ENCODE measurements around the gene LRRC56.

Gene LRRC56

DNA sequence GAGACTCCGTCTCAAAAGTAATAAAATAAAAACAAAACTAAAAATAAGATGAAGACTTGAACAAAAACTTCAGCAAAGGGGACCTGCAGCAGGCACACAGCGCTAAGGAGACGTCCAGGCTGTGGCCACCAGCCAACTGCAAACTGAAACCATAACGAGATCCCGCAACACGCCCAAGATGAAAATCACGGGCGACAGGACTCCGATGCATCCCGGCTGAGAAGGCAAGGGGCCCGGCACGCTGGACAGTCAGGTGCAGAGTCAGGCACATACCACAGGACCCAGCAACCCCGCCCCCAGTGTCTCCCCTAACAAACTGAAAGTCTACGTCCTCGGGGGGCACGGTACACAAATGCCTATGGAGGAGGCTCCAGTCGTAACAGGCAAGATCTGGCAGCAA, 11.1 kb upstream of the LRRC56 start:
- DNase-seq: no peak

DNA sequence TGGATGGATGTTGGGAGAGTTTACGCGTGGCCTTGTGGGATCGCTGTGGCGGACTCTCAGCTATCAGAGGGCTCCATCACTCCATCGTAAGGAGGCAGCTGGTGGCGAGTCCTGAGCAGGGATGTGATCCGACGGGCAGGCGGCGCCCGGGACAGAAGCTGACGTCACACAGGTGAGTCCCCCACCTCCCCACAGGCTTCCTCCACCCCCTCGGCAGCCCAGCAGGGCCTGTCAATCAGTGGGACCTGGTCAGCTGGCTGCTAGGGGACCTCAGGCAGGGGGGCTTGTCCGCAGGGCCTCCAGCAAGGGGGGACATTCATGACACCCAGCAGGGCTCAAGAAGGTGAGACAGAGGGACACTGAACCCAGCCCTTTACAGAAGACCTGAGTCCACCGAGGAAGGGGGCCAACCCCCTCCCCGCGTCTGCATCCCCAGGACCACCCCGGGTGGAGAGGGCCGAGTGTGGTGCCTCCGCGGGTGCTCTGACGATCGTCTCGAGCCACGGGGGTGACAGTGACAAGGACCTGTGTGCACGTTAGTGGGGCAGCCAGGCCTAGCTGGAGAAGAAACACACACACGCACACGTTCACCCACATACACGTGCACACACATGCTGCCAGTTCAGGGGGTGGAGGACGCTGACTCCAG, 9.0 kb upstream of the LRRC56 start:
- no peak for DNase-seq

DNA sequence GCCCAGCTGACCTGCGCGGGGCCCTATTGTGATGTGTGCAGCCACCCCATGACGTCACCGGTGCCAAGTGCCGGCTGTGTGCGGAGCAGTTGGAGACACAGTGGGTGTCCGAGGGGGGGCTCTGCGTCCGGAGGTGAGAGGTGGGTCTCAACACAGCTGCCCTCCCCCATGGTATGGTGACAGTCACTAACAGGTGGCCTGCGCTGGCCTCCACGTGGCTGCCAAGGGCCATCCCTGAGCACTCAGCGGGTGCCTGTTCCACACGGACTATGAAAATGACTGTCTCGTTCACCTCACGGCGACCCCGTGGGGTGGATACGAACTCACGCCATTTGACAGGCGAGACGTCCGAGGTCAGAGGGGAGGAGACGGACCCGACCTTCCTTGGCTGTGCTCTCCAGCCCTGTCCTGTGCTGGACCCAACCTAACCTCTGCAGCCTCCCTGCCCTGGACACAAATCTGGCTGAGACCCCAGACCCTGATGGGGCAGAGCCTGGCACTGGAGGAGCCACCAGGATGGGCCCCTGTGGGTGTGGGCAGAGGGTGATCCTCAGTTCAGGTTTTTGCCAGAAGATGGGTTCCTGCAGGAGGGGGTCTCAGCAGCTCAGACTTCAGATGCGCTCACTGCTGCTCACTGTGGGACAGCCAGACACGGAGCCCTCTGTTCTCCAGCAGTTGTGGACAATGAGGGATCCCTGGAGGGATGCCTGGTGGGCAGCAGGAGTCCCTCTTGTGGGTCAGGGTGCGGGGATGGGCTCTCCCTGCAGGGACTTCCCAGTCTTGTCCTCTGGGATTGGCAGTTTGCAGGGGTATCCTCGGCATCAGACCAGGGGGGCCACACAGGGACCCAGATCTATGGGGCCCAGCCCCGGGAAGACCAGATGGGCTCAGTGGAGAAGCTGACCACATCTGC, 8.3 kb upstream of the LRRC56 start:
- DNase-seq: no peak

DNA sequence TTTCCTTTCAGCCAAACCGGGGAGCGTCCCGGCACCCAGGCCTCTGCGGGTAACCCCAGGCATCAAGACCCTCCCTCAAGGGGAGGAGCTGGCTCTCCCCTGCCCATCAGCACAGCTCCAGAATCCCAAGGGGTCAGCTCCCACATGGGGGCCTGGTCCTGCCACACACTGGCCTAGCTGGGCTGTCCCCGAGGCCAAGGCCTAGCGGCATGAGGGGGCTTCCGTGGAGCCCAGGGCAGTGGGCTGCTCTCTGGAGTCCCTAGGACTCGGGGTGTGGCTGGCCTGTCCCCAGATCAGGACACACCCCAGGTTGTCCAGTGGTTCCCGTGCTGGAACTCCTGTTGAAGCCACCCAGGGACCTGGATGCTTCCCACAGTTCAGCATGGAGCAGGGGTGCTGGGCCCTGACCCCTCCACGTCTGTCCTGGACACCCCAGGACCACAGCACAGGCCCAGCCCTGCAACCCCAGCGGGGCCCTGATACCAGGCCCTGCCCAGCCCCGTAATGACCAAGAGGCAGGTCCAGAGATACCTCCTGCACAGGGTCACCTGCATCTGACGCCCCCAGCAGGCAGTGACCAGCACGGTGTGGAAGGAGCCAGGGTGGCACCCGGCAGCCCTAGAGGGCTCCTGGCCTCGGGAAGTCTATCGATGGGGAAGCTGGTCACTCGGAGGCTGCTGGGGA, 7.5 kb upstream of the LRRC56 start:
- DNase-seq: no peak

DNA sequence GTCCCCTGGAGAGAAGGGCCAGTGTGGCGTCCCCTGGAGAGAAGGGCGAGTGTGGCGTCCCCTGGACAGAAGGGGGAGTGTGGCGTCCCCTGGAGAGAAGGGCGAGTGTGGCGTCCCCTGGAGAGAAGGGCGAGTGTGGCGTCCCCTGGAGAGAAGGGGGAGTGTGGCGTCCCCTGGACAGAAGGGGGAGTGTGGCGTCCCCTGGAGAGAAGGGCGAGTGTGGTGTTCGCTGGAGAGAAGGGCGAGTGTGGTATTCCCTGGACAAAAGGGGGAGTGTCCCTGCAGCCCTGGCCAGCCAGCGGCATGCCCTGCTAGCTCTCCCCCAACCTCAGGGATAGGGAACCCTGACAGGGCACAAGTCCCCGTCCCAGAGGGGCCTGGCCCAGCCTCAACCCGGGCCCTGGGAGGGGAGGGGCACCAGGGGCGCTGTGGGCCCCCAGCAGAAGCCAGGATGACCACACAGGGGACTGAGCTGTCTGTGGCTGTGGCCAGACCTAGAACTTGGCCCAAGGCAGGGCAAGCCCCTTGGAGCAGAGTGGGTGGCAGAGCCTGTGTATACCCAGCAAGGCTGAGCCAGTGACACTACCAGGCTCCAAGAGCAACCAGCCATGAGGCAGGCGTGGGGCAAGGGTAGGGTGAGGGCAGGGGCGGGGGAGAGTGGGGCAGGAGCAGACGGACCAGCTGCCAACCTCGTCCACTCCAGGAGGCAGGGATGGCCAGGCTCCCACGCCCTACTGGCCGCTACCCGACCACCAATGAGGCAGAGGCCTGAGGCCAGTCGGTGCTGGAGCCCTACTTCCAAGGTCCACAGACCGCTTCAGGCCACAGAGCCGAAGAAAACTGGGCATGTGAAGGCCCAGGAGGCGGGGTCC, 6.1 kb upstream of the LRRC56 start:
- DNase-seq: no peak

DNA sequence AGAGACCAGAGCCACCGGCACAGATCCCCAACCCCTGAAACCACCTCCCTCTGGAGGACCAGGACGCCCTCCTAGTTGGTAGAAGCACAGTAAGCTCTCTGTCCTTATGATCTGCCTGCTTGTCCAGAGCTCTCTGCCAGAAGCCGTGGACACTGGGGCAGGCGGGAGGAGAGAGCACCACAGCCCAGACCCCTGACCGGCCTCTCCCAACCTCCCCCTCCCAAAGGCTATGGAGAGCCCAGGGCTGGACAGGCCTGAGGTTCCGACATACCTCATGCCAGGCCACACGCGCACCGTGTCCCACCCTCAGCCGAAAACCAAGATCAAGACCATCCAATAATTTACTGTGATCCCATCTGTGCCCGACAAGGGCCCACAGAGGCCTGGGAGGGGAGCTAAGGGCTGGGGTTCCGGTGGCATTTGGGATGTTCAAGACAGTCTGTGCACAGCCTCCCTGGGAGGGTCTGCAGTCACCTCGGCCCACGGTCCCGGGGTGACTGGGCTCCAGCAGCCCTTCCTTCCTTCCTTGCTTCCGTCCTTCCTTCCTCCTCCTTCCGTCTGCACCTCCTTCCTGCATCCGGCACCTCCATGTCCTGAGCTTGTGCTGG, 5.3 kb upstream of the LRRC56 start:
- DNase-seq: no peak

DNA sequence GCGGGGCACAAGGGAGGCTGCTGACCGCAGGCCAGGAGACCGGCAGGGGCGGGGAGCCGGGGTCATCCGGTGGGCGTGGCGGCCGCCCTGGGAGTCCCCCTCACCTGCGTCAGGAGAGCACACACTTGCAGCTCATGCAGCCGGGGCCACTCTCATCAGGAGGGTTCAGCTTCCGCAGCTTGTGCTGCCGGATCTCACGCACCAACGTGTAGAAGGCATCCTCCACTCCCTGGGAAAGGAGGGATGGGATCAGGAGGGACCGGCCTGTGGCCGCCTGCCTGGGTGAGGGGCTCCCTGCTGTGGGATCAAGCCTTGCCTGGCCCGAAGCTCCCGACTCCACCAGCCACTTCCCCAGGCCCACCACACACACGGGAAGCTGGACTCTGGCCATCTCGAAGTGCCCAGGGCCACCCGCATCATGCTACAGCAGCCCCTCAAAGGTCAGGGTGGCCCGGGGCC, 4.8 kb upstream of the LRRC56 start:
- DNase-seq: no peak

DNA sequence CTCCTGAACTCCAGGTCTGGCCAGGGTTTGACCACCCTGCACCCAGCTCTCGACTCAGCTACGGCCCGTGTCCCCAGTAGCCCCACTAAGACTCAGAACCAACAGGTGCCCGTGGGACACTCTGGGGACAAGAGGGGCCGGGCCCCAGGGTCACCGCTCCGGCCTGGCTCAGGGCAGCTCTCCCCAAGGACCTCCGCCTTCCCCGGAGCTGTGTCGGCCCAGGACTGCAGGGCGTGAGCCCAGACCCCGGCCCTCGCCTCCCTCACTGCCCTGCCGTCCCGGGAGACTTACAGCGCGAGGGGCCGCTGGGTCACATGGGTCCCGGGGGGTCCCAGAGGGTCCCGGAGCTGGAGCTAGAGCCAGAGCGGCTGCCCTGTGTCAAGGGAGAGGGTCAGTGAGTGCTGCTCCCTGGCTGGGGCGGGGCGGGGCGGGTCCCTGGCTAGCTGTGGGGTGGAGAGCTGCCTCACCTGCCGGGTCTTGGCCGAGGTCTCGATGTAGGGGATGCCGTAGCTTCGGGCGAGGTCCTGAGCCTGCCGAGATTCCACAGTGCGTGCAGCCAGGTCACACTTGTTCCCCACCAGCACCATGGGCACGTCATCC, 4.2 kb upstream of the LRRC56 start:
- DNase-seq: no peak

- no peak for DNase-seq
Measured at GRCh38 chr11:533586-534395, 3.5 kb upstream of the LRRC56 start.

- no peak for DNase-seq
Measured at GRCh38 chr11:534396-535209, 2.7 kb upstream of the LRRC56 start.

GRCh38 chr11:535210-535518, 2.2 kb upstream of the LRRC56 start:
- DNase-seq: no peak

DNA sequence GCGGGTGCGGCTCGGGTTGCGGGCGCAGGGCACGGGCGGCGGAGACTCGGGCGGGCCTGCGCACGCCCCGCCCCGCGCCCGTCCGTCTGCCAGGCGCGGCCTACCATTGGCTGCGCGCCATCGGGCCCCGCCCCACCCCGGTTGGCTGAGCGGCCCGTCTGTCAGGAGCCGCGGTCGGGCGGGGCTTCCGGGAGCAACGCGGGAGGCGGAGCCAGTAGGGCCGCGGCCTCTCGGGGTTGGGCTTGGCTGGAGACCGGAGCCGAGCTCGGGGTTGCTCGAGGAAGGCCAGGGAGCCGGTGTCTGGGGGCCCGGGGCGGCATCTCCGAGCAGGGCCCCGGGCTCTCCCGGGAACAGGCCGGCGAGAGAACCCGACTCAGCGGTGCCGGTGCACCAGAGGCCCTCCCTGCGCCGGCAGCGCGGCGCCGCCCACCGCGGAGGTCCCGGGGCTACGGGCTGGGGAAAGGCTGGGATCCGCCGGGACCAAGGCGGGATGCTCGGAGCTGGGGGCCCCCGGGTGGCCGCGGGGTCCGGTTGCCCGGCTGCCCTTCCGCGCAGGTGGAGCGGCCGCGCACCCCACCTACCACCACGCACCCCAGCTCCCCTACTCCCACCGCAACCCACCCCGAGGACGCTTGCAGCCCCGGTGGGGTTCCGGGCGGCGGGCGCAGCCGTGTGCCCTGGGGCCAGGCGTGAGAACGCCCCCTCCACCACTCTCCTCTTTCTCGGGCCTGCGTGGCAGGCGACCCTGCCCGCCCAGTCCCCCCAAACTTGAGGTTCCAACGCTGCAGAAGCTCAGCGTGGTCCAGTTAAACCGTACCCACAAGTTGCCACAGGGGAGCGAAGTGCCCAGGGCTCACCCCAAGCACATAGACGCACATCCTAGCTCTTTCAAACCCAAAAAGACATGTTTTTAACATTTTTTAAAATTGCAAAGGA, 1.5 kb upstream of the LRRC56 start, which contains the start of gene HRAS:
Gene HRAS, minus strand, starts transcription at position 58 of the 936 bp plus-strand sequence.
- peak; percentile 81 for DNase-seq

DNA sequence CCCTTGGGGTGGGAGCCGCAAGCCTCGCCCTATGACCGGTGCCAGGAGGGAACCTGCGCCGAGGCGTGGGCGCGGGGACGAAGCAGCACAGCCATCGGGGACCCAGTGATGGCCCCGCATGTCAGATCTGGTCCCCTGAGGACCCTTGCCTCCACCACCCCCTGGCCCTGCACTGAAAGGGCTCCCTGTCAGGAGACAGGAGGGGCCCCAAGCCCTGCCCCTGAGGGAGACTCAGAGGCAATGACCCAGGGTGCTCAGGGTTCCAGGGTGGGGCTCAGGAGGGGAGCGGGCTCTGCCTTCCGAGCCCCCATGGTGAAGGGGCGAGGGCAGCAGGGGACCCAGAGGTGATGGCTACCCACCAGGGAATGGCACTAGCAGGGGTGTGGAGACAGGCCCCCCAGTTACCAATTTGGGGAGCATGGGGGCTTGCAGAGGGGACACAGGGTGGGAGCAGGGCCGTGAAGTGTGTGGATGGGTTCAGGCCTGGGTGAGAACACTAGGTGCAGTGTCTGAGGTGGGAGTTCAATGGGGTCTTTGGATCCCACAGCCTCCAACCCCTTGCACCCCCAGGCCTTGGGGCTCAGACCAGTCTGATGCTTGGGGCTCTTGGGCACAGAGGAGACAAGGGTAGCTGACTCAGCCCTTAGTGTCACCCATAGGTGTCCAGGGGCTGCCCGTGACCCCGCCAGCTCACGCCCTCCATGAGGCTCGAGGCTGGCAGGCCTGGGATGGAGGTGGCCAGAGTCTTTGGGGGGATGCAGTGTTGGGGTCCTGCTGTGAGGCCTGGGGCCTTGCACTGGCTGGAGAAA, 499 bp downstream of the LRRC56 start:
- no peak for DNase-seq

DNA sequence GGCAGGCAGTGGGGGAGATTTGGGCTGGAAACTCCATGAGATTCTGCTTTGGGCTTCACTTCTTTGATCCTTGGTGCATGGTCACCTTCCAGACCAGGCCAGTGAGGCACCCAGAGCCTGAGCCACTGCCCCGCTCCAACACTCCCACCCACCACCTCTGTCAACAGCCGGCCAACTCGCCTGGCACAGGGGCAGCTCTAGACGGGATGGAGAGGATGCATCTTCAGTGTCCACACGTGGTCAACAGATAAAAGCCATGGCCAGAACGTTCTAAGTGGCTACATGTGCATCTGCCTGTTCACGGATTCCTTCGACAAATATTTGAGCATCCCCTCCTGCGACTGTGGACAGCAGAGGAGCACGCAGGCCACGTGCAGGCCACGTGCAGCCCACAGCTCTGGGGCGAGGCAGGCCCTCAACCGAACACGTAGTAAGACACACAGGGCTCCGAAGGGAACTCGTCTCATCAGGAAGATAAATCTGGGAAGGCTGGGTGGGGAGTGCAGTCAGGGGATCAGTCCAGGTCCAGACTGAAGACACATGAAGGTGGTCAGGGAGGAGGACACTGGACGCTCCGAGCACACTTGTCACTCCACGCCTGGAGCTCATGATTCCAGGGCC, 1.2 kb downstream of the LRRC56 start:
- no peak for DNase-seq

- no peak for DNase-seq
Measured at GRCh38 chr11:539971-540481, 2.7 kb downstream of the LRRC56 start.

- no peak for DNase-seq
Measured at GRCh38 chr11:540583-541432, 3.5 kb downstream of the LRRC56 start.
